Posterior cingulate gyrus (tissue), 11 donors: ENCODE measurements around the gene MCF2L.
"Not testable (repeated sequence)": the region's sequence is repeated elsewhere in the genome, so short reads cannot be mapped to it uniquely, and the experiment has no call there.

Experiments used
- DNase-seq, 10 donors: peaks; one replicate each; pipeline versions ENCODE4 v3.0.0 to v3.0.0-alpha.2; 2020 to 2021; ENCODE audit warnings: mixed read lengths in 3 of 10
- intact Hi-C: fragments of 100-400 bp; cut with DNase I; formaldehyde crosslinking; loops from one replicate; pipeline ENCODE4 v1.15.1; 2023

The MCF2L gene

GRCh38 chr13:113096745-113097305 lies 127.8 kb downstream of the MCF2L start:
- intact Hi-C loops, result loop anchor here (10.0 kb wide), 1 partner anchor 52 kb away; no protein-coding TSS in a partner anchor
- DNase-seq, result no peak

- DNase-seq, result peak in 1 of 10 donors; percentile 22
- intact Hi-C loops, result loop anchor here (10.0 kb wide), 1 partner anchor 53 kb away; no protein-coding TSS in a partner anchor
These were observed 128.6 kb downstream of the MCF2L start for GRCh38 chr13:113097651-113098050.

- peak in 1 of 10 donors; percentile 85 for DNase-seq
- intact Hi-C loops, result loop anchor here (10.0 kb wide), 1 partner anchor 53 kb away; no protein-coding TSS in a partner anchor
These were observed 129.2 kb downstream of the MCF2L start for GRCh38 chr13:113098162-113098732.

- no peak for DNase-seq
- intact Hi-C loops, result loop anchor here (10.0 kb wide), 1 partner anchor 54 kb away; no protein-coding TSS in a partner anchor
These were observed 130.1 kb downstream of the MCF2L start for GRCh38 chr13:113099142-113099541.

GRCh38 chr13:113102302-113102701 lies 133.3 kb downstream of the MCF2L start:
- peak in 2 of 10 donors; percentile 34 to 92 for DNase-seq
- intact Hi-C loops, result not testable (repeated sequence)

GRCh38 chr13:113102727-113103126 lies 133.7 kb downstream of the MCF2L start:
- intact Hi-C loops, result no loop called here
- peak in 1 of 10 donors; percentile 19 for DNase-seq

GRCh38 chr13:113103646-113104045 lies 134.6 kb downstream of the MCF2L start:
- peak in 1 of 10 donors; percentile 74 for DNase-seq
- intact Hi-C loops, result no loop called here

- intact Hi-C loops, result no loop called here
- DNase-seq, result peak in 1 of 10 donors; percentile 61
These were observed 136.3 kb downstream of the MCF2L start, which contains the start of gene F7 for GRCh38 chr13:113105032-113105920. Gene F7, plus strand, starts transcription at chr13:113105791. Its CDS starts 51 bp downstream, at chr13:113105842.

- intact Hi-C loops, result no loop called here
- DNase-seq, result no peak
These were observed 137.0 kb downstream of the MCF2L start for GRCh38 chr13:113105921-113106452.

- intact Hi-C loops, result no loop called here
- DNase-seq, result peak in 2 of 10 donors; percentile 27 to 38
These were observed 137.8 kb downstream of the MCF2L start for GRCh38 chr13:113106711-113107351.

- DNase-seq, result peak in 3 of 10 donors; percentile 22 to 62 (median 40)
- intact Hi-C loops, result not testable (repeated sequence)
These were observed 139.5 kb downstream of the MCF2L start for GRCh38 chr13:113108521-113108920.

- peak in 7 of 10 donors; percentile 1 to 76 (median 21) for DNase-seq
- intact Hi-C loops, result no loop called here
These were observed 140.4 kb downstream of the MCF2L start for GRCh38 chr13:113109151-113110047.

- intact Hi-C loops, result no loop called here
- peak in 7 of 10 donors; percentile 11 to 86 (median 39) for DNase-seq
These were observed 141.2 kb downstream of the MCF2L start for GRCh38 chr13:113110048-113110851.

- peak in 4 of 10 donors; percentile 3 to 68 (median 40) for DNase-seq
- intact Hi-C loops, result no loop called here
These were observed 141.9 kb downstream of the MCF2L start for GRCh38 chr13:113110852-113111315.

- DNase-seq, result peak in 1 of 10 donors; percentile 13
- intact Hi-C loops, result not testable (repeated sequence)
These were observed 142.8 kb downstream of the MCF2L start for GRCh38 chr13:113111821-113112220.

- DNase-seq, result peak in 1 of 10 donors; percentile 0
- intact Hi-C loops, result not testable (repeated sequence)
These were observed 143.5 kb downstream of the MCF2L start for GRCh38 chr13:113112475-113112874.

- peak in 4 of 10 donors; percentile 9 to 66 (median 23) for DNase-seq
- intact Hi-C loops, result no loop called here
These were observed 144.2 kb downstream of the MCF2L start for GRCh38 chr13:113112893-113113845.
